Effector CD4-positive, alpha-beta T cell (primary cell): ENCODE measurements around the gene SDK1.
"Not testable (repeated sequence)": the region's sequence is repeated elsewhere in the genome, so short reads cannot be mapped to it uniquely, and the experiment has no call there.

Source experiments
- DNase-seq: peaks from one replicate; pipeline ENCODE4 v3.0.0-alpha.2; 2020

Gene SDK1

GRCh38 chr7:4214291-4215155 lies 913.5 kb downstream of the SDK1 start:
- no peak for DNase-seq

- DNase-seq = no peak
Observed at GRCh38 chr7:4215176-4215720, 914.2 kb downstream of the SDK1 start.

GRCh38 chr7:4216016-4216415 lies 915.0 kb downstream of the SDK1 start:
- no peak for DNase-seq

- not testable (repeated sequence) for DNase-seq
Observed at GRCh38 chr7:4217126-4217660, 916.1 kb downstream of the SDK1 start.

- no peak for DNase-seq
Observed at GRCh38 chr7:4218481-4218880, 917.4 kb downstream of the SDK1 start.

- no peak for DNase-seq
Observed at GRCh38 chr7:4220011-4220410, 919.0 kb downstream of the SDK1 start.

GRCh38 chr7:4221043-4221442 lies 920.0 kb downstream of the SDK1 start:
- DNase-seq = no peak

- no peak for DNase-seq
Observed at GRCh38 chr7:4222676-4223075, 921.6 kb downstream of the SDK1 start.

GRCh38 chr7:4225361-4225771 lies 924.3 kb downstream of the SDK1 start:
- no peak for DNase-seq

- no peak for DNase-seq
Observed at GRCh38 chr7:4225881-4226523, 925.0 kb downstream of the SDK1 start.

- DNase-seq = no peak
Observed at GRCh38 chr7:4226524-4226882, 925.5 kb downstream of the SDK1 start.

GRCh38 chr7:4227105-4228010 lies 926.3 kb downstream of the SDK1 start:
- no peak for DNase-seq

GRCh38 chr7:4230352-4230751 lies 929.3 kb downstream of the SDK1 start:
- no peak for DNase-seq

GRCh38 chr7:4233146-4233545 lies 932.1 kb downstream of the SDK1 start:
- DNase-seq = no peak

GRCh38 chr7:4233621-4234497 lies 932.8 kb downstream of the SDK1 start:
- DNase-seq = no peak

GRCh38 chr7:4234498-4234855 lies 933.4 kb downstream of the SDK1 start:
- DNase-seq = no peak

GRCh38 chr7:4234886-4235285 lies 933.8 kb downstream of the SDK1 start:
- DNase-seq = no peak

GRCh38 chr7:4235596-4235995 lies 934.5 kb downstream of the SDK1 start:
- no peak for DNase-seq

- DNase-seq = no peak
Observed at GRCh38 chr7:4236389-4236788, 935.3 kb downstream of the SDK1 start.

GRCh38 chr7:4236873-4237272 lies 935.8 kb downstream of the SDK1 start:
- not testable (repeated sequence) for DNase-seq

GRCh38 chr7:4237296-4238235 lies 936.5 kb downstream of the SDK1 start:
- no peak for DNase-seq
